ENCODE measurements around the gene PRKN.

PRKN gene

DNA sequence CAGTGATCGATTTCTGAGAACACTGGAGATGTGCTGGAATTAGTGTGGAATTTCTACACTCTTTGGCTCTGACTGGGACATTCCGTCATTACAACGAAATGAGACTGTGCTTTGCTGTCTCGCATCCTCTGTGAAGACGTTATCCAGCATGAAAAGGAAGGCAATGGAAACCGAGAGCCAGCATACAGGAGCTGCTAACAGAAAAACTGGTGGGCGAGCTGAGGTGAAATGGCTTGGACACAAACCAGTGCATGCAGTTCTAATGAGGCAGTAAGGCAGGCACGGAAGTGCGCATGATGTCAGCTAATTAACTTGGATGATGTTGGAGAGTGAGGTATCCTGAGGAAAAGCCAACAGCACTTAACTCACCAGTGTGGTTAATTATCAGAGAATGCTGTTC lies 1250.9 kb downstream of the PRKN start:
- no peak overlapping the region for H3K9ac ChIP-seq (ENCODE audit: low read depth in 1 of 2, low read length in 2 of 2)
- no peak overlapping the region for H3K27ac ChIP-seq (ENCODE audit: low read depth, low read length)
- no peaks in the 10 kb centered on the region for H3K27me3 ChIP-seq (ENCODE audit: control insufficient read depth in 1 of 2, insufficient read depth in 2 of 2, low read length in 2 of 2)
- no peaks in the 10 kb centered on the region for H3K9me3 ChIP-seq (ENCODE audit: control insufficient read depth in 1 of 2, low read length in 2 of 2)
- H3K4me3 ChIP-seq (ENCODE audit: low read depth in 1 of 2, low read length in 2 of 2), result no peak overlapping the region
- H3K36me3 ChIP-seq (ENCODE audit: control insufficient read depth in 1 of 2, insufficient read depth in 2 of 2, low read length in 2 of 2), result no peaks in the 10 kb centered on the region
- no peaks in the 10 kb centered on the region for H3K4me1 ChIP-seq (ENCODE audit: control insufficient read depth in 1 of 2, insufficient read depth in 2 of 2, low read length in 2 of 2)

DNA sequence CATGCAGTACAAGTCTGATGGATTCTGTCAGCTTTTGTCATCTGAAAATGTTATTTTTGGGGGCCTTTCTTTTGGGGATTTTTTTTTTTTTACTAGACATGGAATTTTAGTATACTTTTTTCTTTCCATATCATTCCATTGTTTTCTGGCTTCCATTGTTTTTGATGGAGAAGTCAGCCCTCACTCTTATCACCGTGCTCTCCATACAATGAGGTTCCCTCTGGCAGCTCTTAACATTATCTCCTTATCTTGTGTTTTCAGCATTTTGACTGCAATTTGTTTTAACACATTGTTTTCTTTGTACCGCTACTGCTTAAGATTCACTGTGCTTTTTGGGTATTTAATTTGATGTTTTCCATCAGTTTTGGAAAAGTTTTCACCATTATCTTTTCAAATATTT lies 1262.2 kb downstream of the PRKN start:
- no peaks in the 10 kb centered on the region for H3K27me3 ChIP-seq (ENCODE audit: control insufficient read depth in 1 of 2, insufficient read depth in 2 of 2, low read length in 2 of 2)
- no peaks in the 10 kb centered on the region for H3K4me1 ChIP-seq (ENCODE audit: control insufficient read depth in 1 of 2, insufficient read depth in 2 of 2, low read length in 2 of 2)
- H3K9ac ChIP-seq (ENCODE audit: low read depth in 1 of 2, low read length in 2 of 2), result no peak overlapping the region
- no peaks in the 10 kb centered on the region for H3K9me3 ChIP-seq (ENCODE audit: control insufficient read depth in 1 of 2, low read length in 2 of 2)
- H3K36me3 ChIP-seq (ENCODE audit: control insufficient read depth in 1 of 2, insufficient read depth in 2 of 2, low read length in 2 of 2), result no peaks in the 10 kb centered on the region
- no peak overlapping the region for H3K27ac ChIP-seq (ENCODE audit: low read depth, low read length)
- no peak overlapping the region for H3K4me3 ChIP-seq (ENCODE audit: low read depth in 1 of 2, low read length in 2 of 2)

DNA sequence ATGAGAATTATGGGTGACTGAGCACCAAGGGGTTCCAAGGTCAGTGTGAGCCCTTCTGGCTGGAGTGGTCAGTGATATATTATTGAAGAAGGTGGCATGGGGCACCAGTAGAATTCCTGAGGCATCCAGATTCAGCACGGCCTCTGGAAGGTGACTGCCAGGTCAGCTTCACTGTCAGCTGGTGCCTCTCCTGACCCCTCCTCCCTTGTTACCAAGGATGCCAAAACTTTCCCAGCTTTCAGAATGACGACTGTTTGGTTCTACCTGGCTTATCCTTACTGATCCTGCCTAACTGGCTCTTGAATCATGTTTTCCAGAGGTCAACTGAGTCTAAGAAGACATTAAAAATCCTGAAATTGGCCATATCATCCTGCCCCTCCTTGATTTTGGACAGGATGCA lies 1264.5 kb downstream of the PRKN start:
- Histone ChIP-seq H3K9me3 (ENCODE audit: control insufficient read depth in 1 of 2, low read length in 2 of 2) (no peaks in the 10 kb centered on the region), H3K4me1 (ENCODE audit: control insufficient read depth in 1 of 2, insufficient read depth in 2 of 2, low read length in 2 of 2) (no peaks in the 10 kb centered on the region), H3K36me3 (ENCODE audit: control insufficient read depth in 1 of 2, insufficient read depth in 2 of 2, low read length in 2 of 2) (no peaks in the 10 kb centered on the region), H3K9ac (ENCODE audit: low read depth in 1 of 2, low read length in 2 of 2) (no peak overlapping the region), H3K27ac (ENCODE audit: low read depth, low read length) (no peak overlapping the region), H3K27me3 (ENCODE audit: control insufficient read depth in 1 of 2, insufficient read depth in 2 of 2, low read length in 2 of 2) (no peaks in the 10 kb centered on the region), H3K4me3 (ENCODE audit: low read depth in 1 of 2, low read length in 2 of 2) (no peak overlapping the region)

DNA sequence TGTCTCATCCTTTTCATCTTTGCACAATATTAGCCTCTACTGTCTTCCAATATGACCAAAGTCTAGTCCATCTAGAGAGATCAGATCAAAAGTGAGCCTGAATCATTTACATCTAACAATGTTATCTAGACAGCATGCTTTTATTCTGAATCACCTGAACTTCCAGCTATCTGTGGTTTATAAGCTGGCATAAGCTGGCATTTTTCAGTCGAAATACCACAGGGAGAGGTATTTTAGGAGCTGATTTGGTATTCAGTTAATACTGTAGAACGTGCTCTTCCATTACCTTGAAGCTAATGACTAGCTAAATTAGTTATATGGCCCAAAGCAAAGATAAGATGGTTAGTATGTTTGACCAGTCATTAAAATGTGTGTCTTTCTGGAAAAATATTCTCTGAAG lies 1265.4 kb downstream of the PRKN start:
- no peaks in the 10 kb centered on the region for H3K27me3 ChIP-seq (ENCODE audit: control insufficient read depth in 1 of 2, insufficient read depth in 2 of 2, low read length in 2 of 2)
- no peaks in the 10 kb centered on the region for H3K4me1 ChIP-seq (ENCODE audit: control insufficient read depth in 1 of 2, insufficient read depth in 2 of 2, low read length in 2 of 2)
- H3K27ac ChIP-seq (ENCODE audit: low read depth, low read length), result no peak overlapping the region
- H3K4me3 ChIP-seq (ENCODE audit: low read depth in 1 of 2, low read length in 2 of 2), result no peak overlapping the region
- no peaks in the 10 kb centered on the region for H3K9me3 ChIP-seq (ENCODE audit: control insufficient read depth in 1 of 2, low read length in 2 of 2)
- no peak overlapping the region for H3K9ac ChIP-seq (ENCODE audit: low read depth in 1 of 2, low read length in 2 of 2)
- no peaks in the 10 kb centered on the region for H3K36me3 ChIP-seq (ENCODE audit: control insufficient read depth in 1 of 2, insufficient read depth in 2 of 2, low read length in 2 of 2)

DNA sequence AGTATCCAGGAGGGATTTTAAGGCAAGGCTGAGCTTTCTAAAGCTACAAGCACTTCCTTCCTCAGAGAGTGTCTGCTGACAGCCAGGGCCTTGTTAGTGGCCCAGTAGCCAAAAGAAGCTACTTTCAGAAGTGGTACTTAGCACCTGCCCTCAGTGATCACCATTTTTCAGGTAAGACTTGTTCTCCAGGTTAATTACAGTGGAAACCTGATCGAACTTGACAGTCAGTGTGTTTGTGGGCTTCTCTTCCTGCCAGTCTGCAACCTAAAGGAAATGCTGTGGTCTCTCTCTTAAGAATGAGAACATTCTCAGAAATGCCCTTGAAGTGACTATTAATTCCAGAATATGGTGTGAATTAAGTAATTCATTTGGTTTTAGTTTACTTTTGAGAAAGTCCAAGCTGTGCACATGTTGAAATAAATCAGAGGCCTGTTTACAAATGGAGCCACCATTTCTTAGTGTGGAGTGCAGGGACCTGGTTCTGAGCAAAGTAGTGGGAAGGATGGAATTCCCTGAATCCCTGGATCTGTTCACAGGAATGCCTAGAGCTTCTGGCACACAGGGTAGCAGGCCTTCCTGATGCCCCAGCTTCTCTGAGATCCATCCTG lies 1268.5 kb downstream of the PRKN start:
- Histone ChIP-seq H3K36me3 (ENCODE audit: control insufficient read depth in 1 of 2, insufficient read depth in 2 of 2, low read length in 2 of 2) (no peaks in the 10 kb centered on the region), H3K27me3 (ENCODE audit: control insufficient read depth in 1 of 2, insufficient read depth in 2 of 2, low read length in 2 of 2) (no peaks in the 10 kb centered on the region), H3K4me3 (ENCODE audit: low read depth in 1 of 2, low read length in 2 of 2) (no peak overlapping the region), H3K9me3 (ENCODE audit: control insufficient read depth in 1 of 2, low read length in 2 of 2) (no peaks in the 10 kb centered on the region), H3K4me1 (ENCODE audit: control insufficient read depth in 1 of 2, insufficient read depth in 2 of 2, low read length in 2 of 2) (no peaks in the 10 kb centered on the region), H3K9ac (ENCODE audit: low read depth in 1 of 2, low read length in 2 of 2) (no peak overlapping the region), H3K27ac (ENCODE audit: low read depth, low read length) (no peak overlapping the region)

DNA sequence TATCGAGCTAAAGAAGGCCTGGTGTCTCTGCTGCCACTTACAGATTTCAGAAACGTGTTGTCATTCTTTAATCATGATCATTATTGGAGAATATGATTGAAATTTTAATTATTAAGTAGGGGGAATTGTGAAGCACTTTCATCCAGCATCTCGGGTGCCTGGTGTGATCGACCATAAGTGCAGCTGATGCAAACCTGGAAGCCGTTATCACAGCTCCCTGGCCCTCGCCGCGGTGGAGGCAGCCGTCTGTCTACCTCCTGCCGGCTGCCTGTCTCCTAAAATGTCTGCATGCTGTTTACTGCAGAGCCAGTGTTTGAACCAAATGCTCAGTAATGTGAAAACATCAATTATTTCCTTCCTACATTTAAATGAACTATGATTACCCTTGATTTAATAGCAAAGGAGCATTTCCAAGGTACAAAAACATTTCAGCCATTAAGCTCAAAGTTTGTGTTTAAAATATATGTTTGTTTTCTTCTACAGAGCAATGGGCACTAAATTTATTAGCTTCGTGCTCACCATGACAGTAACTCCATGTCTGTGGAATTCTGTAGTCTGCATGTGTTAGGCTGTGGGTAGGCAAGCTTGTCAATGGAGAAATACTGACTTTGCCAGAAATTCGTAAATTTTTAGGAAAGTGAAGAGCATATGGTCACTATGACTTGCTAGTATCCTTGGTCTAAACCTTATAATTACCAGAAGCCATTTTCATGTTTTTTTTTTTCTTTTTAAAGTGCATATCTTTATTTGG lies 1269.2 kb downstream of the PRKN start:
- H3K27me3 ChIP-seq (ENCODE audit: control insufficient read depth in 1 of 2, insufficient read depth in 2 of 2, low read length in 2 of 2), result no peaks in the 10 kb centered on the region
- no peak overlapping the region for H3K27ac ChIP-seq (ENCODE audit: low read depth, low read length)
- H3K9me3 ChIP-seq (ENCODE audit: control insufficient read depth in 1 of 2, low read length in 2 of 2), result no peaks in the 10 kb centered on the region
- no peaks in the 10 kb centered on the region for H3K4me1 ChIP-seq (ENCODE audit: control insufficient read depth in 1 of 2, insufficient read depth in 2 of 2, low read length in 2 of 2)
- H3K4me3 ChIP-seq (ENCODE audit: low read depth in 1 of 2, low read length in 2 of 2), result no peak overlapping the region
- no peaks in the 10 kb centered on the region for H3K36me3 ChIP-seq (ENCODE audit: control insufficient read depth in 1 of 2, insufficient read depth in 2 of 2, low read length in 2 of 2)
- no peak overlapping the region for H3K9ac ChIP-seq (ENCODE audit: low read depth in 1 of 2, low read length in 2 of 2)

DNA sequence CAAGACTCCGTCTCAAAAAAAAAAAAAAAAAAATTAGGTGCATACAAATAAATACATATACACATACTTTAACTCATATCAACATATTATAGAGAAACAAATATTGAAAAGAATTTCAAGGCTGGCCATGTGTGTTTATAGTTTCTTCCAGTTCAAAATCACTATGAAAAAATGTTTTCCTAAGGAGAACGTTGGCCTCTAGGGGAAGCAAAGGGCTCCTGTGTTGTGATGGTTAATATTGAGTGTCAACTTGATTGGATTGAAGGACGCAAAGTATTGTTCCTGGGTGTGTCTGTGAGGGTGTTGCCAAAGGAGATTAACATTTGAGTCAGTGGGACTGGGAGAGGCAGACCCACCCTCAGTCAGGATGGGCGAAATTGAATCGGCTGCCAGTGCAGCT lies 1271.7 kb downstream of the PRKN start:
- H3K9ac ChIP-seq (ENCODE audit: low read depth in 1 of 2, low read length in 2 of 2), result no peak overlapping the region
- H3K9me3 ChIP-seq (ENCODE audit: control insufficient read depth in 1 of 2, low read length in 2 of 2), result no peaks in the 10 kb centered on the region
- H3K36me3 ChIP-seq (ENCODE audit: control insufficient read depth in 1 of 2, insufficient read depth in 2 of 2, low read length in 2 of 2), result no peaks in the 10 kb centered on the region
- H3K27ac ChIP-seq (ENCODE audit: low read depth, low read length), result no peak overlapping the region
- H3K27me3 ChIP-seq (ENCODE audit: control insufficient read depth in 1 of 2, insufficient read depth in 2 of 2, low read length in 2 of 2), result no peaks in the 10 kb centered on the region
- H3K4me1 ChIP-seq (ENCODE audit: control insufficient read depth in 1 of 2, insufficient read depth in 2 of 2, low read length in 2 of 2), result no peaks in the 10 kb centered on the region
- no peak overlapping the region for H3K4me3 ChIP-seq (ENCODE audit: low read depth in 1 of 2, low read length in 2 of 2)

DNA sequence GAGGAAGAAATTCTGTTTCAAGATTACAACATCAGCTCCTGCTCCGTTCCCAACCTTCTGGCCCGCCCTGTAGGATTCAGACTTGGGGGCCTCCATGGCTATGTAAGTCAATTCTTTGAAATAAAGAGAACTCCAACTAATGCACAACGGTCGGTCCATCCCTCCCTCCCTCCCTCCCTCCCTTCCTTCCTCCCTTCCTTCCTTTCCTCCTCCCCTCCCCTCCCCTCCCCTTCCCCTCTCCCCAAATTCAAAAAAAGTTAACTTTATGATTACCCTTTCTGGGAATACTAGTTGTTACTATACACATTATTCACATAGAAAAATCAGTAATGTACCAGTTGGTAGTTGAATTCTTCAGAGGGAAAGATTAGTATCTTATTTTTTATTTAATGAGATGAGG lies 1274.0 kb downstream of the PRKN start:
- Histone ChIP-seq H3K27me3 (ENCODE audit: control insufficient read depth in 1 of 2, insufficient read depth in 2 of 2, low read length in 2 of 2) (no peaks in the 10 kb centered on the region), H3K9ac (ENCODE audit: low read depth in 1 of 2, low read length in 2 of 2) (no peak overlapping the region), H3K27ac (ENCODE audit: low read depth, low read length) (no peak overlapping the region), H3K4me3 (ENCODE audit: low read depth in 1 of 2, low read length in 2 of 2) (no peak overlapping the region), H3K36me3 (ENCODE audit: control insufficient read depth in 1 of 2, insufficient read depth in 2 of 2, low read length in 2 of 2) (no peaks in the 10 kb centered on the region), H3K4me1 (ENCODE audit: control insufficient read depth in 1 of 2, insufficient read depth in 2 of 2, low read length in 2 of 2) (no peaks in the 10 kb centered on the region), H3K9me3 (ENCODE audit: control insufficient read depth in 1 of 2, low read length in 2 of 2) (no peaks in the 10 kb centered on the region)

DNA sequence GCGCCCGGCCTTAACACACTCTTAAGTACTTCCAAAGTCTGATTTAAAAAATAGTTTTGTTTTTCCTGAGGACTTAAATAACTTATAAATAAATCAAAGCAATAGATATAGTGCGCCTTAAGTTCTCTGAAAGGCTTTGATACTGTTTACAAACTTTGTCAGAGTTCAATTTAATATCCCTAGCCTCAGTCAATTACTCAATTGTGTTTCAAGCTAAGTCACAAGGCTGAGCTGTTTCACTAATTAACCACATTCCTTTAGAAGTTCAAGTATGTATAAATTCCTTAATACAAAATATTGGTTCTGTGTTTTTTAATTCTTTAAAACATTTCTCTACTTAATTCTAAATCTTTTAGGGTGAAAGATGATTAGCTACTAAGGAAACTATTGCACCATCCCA lies 1275.3 kb downstream of the PRKN start:
- no peaks in the 10 kb centered on the region for H3K36me3 ChIP-seq (ENCODE audit: control insufficient read depth in 1 of 2, insufficient read depth in 2 of 2, low read length in 2 of 2)
- no peak overlapping the region for H3K27ac ChIP-seq (ENCODE audit: low read depth, low read length)
- no peaks in the 10 kb centered on the region for H3K4me1 ChIP-seq (ENCODE audit: control insufficient read depth in 1 of 2, insufficient read depth in 2 of 2, low read length in 2 of 2)
- no peaks in the 10 kb centered on the region for H3K27me3 ChIP-seq (ENCODE audit: control insufficient read depth in 1 of 2, insufficient read depth in 2 of 2, low read length in 2 of 2)
- H3K9ac ChIP-seq (ENCODE audit: low read depth in 1 of 2, low read length in 2 of 2), result no peak overlapping the region
- no peaks in the 10 kb centered on the region for H3K9me3 ChIP-seq (ENCODE audit: control insufficient read depth in 1 of 2, low read length in 2 of 2)
- H3K4me3 ChIP-seq (ENCODE audit: low read depth in 1 of 2, low read length in 2 of 2), result no peak overlapping the region

DNA sequence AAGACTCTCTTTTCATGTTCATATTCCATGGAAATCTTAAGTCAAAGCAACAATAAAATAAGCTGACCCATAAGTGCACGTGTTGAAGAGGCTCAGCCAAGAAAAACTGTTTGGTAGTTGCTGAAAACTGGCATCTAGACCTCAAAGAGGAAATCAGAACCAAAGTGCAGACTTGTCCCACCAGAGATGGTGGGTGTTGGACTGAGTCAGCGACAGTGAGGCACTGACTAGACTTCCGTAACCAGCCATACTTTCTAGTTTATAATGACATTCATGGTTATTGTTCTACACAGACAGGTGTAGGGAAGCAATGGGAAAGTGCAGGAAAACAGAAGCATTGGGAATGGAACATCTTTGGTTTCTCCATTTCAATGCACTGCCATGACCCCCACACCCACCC lies 1278.0 kb downstream of the PRKN start:
- H3K36me3 ChIP-seq (ENCODE audit: control insufficient read depth in 1 of 2, insufficient read depth in 2 of 2, low read length in 2 of 2), result no peaks in the 10 kb centered on the region
- no peak overlapping the region for H3K27ac ChIP-seq (ENCODE audit: low read depth, low read length)
- H3K9me3 ChIP-seq (ENCODE audit: control insufficient read depth in 1 of 2, low read length in 2 of 2), result no peaks in the 10 kb centered on the region
- no peak overlapping the region for H3K4me3 ChIP-seq (ENCODE audit: low read depth in 1 of 2, low read length in 2 of 2)
- no peak overlapping the region for H3K9ac ChIP-seq (ENCODE audit: low read depth in 1 of 2, low read length in 2 of 2)
- no peaks in the 10 kb centered on the region for H3K4me1 ChIP-seq (ENCODE audit: control insufficient read depth in 1 of 2, insufficient read depth in 2 of 2, low read length in 2 of 2)
- H3K27me3 ChIP-seq (ENCODE audit: control insufficient read depth in 1 of 2, insufficient read depth in 2 of 2, low read length in 2 of 2), result no peaks in the 10 kb centered on the region
